Frontal cortex (tissue), 4 donors: Measurements from ENCODE around the gene VPS13D. TPM values are rescaled to one million over a fixed set of nuclear protein-coding genes. Genes with fewer than 3 reads are reported as not detected.

Source experiments
- DNase-seq, 2 donors: peaks; one replicate each; pipeline ENCODE4 v3.0.0; 2012; ENCODE audit warnings: low spot score in 2 of 2
- FAIRE-seq: peaks from 2 replicates; lab custom pipeline; 2012; peaks lifted over from hg19 to GRCh38; lab: Jason Lieb, UNC
- total RNA-seq: library from RNA; depleted of rRNA; stranded (reverse); fragments of >200 nt; gene quantifications from one replicate; pipeline ENCODE4 v1.2.3, GENCODE V29; 2014
- donor health status: control.
- donor health status: control.
- donor health status: control.

VPS13D gene
- total RNA-seq, 1 donor from 2014 or later: 34.6 TPM

GRCh38 chr1:12228979-12229378 is 851 bp upstream of the VPS13D start:
- FAIRE-seq (no peak), DNase-seq (no peak)

DNA sequence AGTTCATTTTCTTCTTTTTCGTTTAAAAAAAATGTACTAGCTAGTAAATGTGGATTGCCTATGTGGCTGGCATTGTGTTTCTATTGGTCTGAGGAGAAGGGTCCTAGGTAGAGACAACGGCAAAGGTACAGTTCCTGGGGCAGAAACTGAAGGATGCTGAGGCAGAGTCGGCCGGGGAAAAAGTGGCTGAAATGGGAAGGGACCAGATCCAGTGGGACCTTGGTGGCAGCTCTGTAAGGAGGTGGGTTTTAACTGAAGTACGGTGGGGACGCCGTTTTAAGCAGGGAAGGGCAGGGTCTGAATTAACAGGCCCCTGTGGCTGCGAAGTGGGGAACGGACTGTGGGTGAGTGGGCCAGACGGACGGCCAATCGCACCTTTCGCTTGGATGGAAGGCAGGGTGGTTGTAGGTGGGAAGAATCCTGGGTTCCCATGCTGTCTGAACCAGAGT is 420 bp upstream of the VPS13D start:
- DNase-seq (no peak), FAIRE-seq (no peak)

DNA sequence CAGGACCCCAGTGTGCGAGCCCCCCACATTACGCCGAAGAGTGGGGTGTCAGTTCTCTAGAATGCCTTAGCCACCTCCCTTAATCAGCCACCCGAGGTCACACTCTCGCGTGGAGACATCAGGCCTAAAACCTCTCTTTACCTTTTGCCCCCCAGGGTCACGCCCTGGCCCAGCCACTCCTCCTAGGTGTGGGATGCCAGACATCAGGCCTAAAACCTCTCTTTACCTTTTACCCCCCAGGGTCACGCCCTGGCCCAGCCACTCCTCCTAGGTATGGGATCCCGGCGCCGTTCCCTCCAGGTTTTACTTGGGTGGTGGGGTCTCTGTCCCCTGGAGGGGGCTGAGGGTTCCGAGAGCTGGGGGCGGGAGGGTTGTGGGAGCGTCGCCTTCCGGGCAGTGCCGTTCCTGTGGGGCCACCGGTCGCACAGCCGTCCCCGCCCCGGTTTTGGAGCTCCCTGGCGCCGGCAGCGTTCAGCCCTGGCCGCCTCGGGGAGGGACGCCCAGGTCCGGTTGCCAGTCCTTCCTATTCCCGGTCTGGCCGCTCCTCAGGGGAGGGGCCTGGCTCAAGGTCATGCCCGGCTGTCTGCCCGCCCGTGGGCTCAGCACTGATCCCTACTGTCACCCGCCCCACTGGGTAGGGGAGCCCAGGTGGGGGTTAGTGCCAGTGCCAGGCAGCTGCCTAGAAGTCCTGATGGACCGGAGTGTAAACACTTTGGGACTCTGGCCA is 882 bp downstream of the VPS13D start:
- DNase-seq: peak in 1 of 2 donors; percentile 60
- no peak for FAIRE-seq

- DNase-seq: no peak
- FAIRE-seq: no peak
Observed at GRCh38 chr1:12231276-12231595, 1.4 kb downstream of the VPS13D start.

DNA sequence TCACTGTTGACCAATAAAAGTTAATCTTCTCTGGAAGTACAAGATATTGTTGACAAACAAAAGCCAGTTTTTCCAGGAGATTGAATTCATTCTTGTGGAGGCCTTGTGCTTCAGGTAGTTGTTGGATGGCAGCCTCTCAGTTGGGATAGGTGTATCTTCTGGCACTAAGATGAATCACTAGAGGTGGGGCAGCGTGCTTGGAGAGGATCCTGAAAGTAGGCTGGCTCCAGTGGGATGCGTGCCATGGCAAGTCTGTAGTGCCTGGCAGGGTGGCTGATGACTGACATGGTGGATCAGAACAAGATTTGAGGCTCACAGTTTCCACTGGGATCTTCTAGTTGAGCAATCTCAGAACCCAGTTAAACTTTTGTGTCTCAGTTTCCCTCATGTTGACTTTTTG is 2.4 kb downstream of the VPS13D start:
- FAIRE-seq: no peak
- DNase-seq: no peak

- FAIRE-seq: no peak
- DNase-seq: no peak
Observed at GRCh38 chr1:12244078-12244477, 14.2 kb downstream of the VPS13D start.

DNA sequence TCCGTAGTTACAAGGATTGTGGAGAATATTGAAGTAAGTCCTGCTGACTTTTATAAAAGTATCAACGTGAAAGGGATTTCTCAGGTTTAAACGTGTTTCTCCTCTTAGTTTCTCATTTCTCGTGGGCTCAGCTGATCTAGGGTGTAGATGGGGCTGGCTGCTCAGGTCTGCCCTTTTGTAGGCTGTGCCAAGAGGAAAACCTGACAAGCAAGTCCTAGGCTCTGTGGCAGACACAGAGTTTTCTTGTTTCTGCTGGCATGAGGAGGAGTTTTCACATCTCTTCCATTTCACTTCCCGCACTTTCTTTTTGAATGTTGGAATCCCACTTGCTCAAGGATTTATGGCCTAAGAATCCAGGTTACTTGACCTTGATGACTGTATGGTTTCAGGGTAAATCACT is 14.8 kb downstream of the VPS13D start:
- DNase-seq (no peak), FAIRE-seq (no peak)

DNA sequence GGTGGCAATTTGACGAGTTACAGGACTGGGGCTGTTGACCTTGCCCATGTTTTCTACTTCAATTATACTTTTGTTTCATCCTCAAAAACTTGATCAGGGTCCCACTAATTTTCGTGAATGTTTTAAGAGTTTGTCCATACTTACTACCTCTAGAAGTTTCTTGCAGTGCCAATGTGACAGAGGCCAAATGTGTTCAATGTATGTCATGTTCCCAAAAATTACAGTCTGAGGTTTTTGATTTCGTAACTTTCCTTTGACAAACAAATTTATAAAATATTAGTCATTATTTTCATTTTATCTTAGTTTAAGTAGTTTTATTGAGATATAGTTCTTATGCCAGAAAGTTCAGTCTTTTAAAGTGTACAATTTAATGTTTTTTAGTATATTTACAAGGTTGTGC is 15.3 kb downstream of the VPS13D start:
- FAIRE-seq: no peak
- no peak for DNase-seq

GRCh38 chr1:12245733-12246132 is 15.9 kb downstream of the VPS13D start:
- DNase-seq: no peak
- FAIRE-seq: no peak

- DNase-seq (no peak), FAIRE-seq (no peak)
Observed at GRCh38 chr1:12246584-12246983, 16.8 kb downstream of the VPS13D start.

DNA sequence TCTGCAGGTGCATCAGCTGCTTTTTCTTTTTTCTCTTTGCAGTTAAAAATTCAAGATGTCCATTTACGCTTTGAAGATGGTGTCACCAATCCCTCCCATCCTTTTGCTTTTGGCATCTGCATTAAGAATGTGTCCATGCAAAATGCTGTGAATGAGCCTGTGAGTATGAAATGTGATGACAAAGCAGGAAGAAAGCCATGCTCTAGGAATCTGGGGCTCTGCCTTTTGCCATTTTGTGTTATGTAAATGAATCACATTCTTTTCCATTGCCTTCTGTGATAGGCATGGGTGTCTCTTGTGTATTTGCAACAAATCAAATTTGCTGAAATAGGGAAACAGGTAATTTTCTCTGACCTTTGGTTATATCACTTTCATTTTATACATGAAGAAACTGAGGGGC is 19.4 kb downstream of the VPS13D start:
- DNase-seq (no peak), FAIRE-seq (no peak)

DNA sequence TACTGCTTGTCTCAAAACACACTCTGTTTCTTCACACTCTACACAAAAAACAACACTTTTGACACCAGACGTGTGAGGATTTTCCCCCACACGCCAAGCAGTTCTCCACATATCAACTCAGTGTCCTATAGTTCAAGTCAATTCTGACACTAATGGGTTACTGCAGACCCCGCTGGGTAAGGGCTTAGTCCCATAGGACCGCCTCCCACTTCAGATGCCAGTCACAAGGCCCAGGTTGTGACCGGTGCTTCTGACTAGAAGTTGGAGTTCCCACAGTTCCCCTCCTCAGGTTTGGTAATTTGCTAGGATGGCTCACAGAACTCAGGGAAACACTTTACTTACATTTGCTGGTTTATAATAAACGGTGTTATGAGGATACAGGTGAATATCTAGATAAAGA is 19.9 kb downstream of the VPS13D start:
- FAIRE-seq (no peak), DNase-seq (no peak)

GRCh38 chr1:12251442-12251841 is 21.6 kb downstream of the VPS13D start:
- FAIRE-seq: no peak
- no peak for DNase-seq

DNA sequence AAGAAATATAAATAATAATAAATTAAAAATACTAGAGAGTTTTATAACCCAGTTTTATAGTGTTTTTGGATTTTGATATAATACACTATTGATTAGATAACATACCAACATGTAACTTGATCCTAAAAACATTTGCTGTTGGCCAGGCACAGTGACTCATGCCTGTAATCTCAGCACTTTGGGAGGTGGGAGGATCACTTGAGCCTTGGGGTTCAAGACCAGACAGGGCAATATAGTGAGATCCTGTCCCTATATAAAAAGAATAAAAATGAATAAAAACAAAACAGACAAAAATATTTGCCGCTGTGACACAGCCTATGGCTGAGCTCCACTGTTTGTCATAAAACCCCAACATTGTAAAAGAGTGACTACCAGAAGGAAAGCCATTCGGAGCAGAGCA is 26.1 kb downstream of the VPS13D start:
- DNase-seq (no peak), FAIRE-seq (no peak)

- DNase-seq (no peak), FAIRE-seq (no peak)
Observed at GRCh38 chr1:12258272-12258671, 28.4 kb downstream of the VPS13D start.

GRCh38 chr1:12269351-12269750 is 39.5 kb downstream of the VPS13D start:
- DNase-seq (no peak), FAIRE-seq (no peak)

DNA sequence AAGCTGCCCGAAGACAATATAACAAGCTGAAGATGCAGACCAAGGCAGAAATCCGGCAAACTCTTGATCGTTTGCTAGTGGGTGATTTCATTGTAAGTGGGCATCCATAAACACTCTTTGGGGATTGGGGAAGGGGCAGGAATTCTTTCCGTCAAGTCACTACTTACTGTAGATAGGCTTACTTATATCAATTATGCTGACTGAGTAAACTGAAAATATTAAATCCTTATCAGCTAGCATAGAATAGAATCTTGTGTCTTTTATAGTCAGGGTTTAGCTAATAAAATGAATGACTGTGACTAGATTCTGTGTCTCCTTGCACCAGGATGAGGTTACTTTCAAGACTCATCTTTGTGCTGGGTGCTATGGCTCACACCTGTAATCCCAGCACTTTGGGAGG is 41.2 kb downstream of the VPS13D start:
- DNase-seq (no peak), FAIRE-seq (no peak)

DNA sequence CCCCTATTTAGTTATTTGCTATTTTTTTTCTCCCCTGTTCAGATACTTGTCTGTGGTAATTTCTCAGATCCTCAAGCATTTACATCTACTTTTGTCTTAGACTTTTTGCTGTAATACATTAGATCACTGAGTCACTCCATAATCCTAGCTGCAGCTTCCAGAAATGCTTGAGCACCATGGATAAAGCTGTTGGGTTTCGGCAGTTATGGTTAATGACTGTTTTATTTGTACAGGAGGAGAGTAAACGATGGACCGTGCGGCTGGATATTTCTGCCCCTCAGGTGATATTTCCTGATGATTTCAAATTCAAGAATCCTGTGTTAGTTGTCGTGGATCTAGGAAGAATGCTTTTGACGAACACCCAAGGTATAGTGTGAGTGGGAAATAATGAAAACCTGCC is 42.9 kb downstream of the VPS13D start:
- no peak for DNase-seq
- no peak for FAIRE-seq

GRCh38 chr1:12275370-12275769 is 45.5 kb downstream of the VPS13D start:
- FAIRE-seq (no peak), DNase-seq (no peak)

- FAIRE-seq: no peak
- no peak for DNase-seq
Observed at GRCh38 chr1:12276225-12276624, 46.4 kb downstream of the VPS13D start.

GRCh38 chr1:12279003-12279402 is 49.2 kb downstream of the VPS13D start:
- DNase-seq: no peak
- FAIRE-seq: no peak

DNA sequence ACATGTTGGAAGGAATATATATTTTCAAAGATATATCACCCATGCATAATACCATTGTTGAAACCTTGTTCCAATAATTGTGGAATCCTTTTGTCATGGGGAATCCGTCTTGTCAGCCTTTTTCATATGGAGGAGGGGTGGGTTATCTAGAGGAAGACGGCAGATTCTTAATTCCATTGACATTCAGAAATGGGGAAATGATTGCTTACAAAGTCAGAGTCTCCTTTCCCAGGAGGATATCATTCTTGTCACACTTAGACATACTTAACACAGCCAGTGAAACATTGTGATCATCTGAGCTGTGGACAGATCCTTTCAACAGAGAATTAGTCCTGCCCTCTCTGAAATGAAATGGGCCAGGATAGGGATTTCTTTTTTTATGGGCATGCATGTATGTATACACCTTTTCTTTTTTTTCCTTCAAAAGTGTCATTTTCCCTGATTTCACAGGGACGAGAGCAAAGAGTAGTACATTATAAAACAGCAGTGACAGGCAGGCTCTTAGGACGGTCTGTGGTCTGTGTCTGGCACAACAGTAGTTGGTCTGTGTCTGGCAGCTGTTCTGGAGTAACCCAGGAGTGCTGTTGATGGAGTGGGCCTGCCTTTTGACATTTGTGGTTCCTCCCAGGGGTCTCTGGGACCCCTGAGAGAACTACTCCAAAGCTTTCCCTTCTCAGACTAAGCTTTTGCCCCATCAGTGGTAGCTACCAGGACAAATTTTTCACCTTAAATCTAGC is 50.1 kb downstream of the VPS13D start:
- no peak for DNase-seq
- FAIRE-seq: no peak
